ENCODE measurements around the gene ARPC5L.

DNA sequence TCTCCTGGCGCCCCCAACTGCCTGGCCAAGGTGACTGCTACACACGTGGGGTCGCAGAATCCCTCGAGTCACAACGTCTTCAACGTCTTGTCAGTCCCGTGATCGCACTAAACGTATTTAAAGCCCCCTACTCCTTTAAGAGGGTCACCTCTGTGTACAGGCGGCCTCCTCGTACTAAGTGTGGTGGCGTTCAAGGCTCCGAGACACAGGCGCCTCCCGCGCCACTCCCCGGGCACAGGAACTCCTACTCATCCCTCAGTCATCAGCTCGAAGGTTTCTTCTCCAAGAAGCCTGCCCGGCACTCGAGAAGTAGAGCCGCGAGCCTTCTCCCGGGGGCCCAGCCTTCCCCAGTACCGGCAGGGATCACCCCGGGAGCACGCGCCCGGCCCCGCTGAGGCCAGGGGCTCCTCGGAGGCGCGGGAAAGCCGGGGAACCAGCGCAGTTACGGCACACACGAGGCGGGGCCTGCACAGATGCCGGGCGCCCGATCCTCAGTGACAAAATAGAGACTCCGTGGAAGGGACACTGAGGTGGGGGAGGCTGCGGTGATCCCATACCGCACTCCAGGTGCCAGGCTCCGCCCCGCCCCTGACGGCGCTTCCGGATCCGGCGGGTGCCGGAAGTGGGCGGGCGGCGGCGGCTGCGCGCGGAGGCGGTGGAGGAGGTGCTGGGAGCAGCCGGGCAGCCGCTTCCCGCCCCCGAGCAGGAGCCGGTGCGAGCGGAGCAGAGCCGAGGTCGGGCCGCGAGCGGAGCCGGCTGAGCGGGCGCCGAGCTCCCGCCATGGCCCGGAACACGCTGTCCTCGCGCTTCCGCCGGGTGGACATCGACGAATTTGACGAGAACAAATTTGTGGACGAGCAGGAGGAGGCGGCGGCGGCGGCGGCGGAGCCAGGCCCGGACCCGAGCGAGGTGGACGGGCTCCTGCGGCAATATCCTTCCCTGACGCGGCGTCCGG, 6.9 kb downstream of the ARPC5L start:
- TF ChIP-seq, protein P1, sequence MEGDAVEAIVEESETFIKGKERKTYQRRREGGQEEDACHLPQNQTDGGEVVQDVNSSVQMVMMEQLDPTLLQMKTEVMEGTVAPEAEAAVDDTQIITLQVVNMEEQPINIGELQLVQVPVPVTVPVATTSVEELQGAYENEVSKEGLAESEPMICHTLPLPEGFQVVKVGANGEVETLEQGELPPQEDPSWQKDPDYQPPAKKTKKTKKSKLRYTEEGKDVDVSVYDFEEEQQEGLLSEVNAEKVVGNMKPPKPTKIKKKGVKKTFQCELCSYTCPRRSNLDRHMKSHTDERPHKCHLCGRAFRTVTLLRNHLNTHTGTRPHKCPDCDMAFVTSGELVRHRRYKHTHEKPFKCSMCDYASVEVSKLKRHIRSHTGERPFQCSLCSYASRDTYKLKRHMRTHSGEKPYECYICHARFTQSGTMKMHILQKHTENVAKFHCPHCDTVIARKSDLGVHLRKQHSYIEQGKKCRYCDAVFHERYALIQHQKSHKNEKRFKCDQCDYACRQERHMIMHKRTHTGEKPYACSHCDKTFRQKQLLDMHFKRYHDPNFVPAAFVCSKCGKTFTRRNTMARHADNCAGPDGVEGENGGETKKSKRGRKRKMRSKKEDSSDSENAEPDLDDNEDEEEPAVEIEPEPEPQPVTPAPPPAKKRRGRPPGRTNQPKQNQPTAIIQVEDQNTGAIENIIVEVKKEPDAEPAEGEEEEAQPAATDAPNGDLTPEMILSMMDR (IDR thresholded peaks at IDR 0.05 in 8 of 11, conservative IDR thresholded peaks at IDR 0.05 in 3 of 11): peak in 3 of 11 experiments; percentile 10 to 23 (median 12)
- peak in 2 of 3 donors; percentile 68 to 93 for TF ChIP-seq POLR2A (IDR thresholded peaks at IDR 0.05)

Measured in spleen (tissue), 7 donors.